ACC112 (cell line): Measurements from ENCODE around the gene GALNTL6.

Source experiments
- H2AFZ ChIP-seq: fragments of 200-600 bp; sonication (generic); one replicate; pipeline ENCODE4 v1.6.0; 2017; ENCODE audit warnings: antibody characterized with exemption, low read length; ENCODE audit not compliant: unreplicated experiment
- H3K27ac ChIP-seq: fragments of 200-600 bp; sonication (generic); 2 replicates; pipeline ENCODE4 v1.5.1; 2014; ENCODE audit warnings: low read depth, mild to moderate bottlenecking, antibody characterized with exemption, low read length, moderate library complexity
- H3K27me3 ChIP-seq: fragments of 200-600 bp; sonication (generic); 2 replicates; pipeline ENCODE4 v1.6.1; 2014; ENCODE audit warnings: mild to moderate bottlenecking, antibody characterized with exemption, low read length, moderate library complexity, mixed read lengths; ENCODE audit not compliant: insufficient read depth
- H3K36me3 ChIP-seq: fragments of 200-600 bp; sonication (generic); 2 replicates; pipeline ENCODE4 v1.6.1; 2016; ENCODE audit warnings: mild to moderate bottlenecking, antibody characterized with exemption, low read length, moderate library complexity, mixed read lengths; ENCODE audit not compliant: insufficient read depth
- H3K4me1 ChIP-seq: fragments of 200-600 bp; sonication (generic); one replicate; pipeline ENCODE4 v1.6.1; 2016; ENCODE audit warnings: low read length, mixed read lengths; ENCODE audit not compliant: insufficient read depth, unreplicated experiment, control insufficient read depth
- H3K4me3 ChIP-seq: fragments of 200-600 bp; sonication (generic); 2 replicates; pipeline ENCODE4 v1.5.1; 2014; ENCODE audit warnings: mild to moderate bottlenecking, low read depth, low read length
- H3K79me2 ChIP-seq: fragments of 200-600 bp; sonication (generic); one replicate; pipeline ENCODE4 v1.6.0; 2016; ENCODE audit warnings: low read length; ENCODE audit not compliant: control insufficient read depth, unreplicated experiment, insufficient read depth

GALNTL6 gene

GRCh38 chr4:172142281-172142741 is 329.1 kb downstream of the GALNTL6 start:
- H3K4me1 ChIP-seq: no peaks in the 10 kb centered on the region
- no peak overlapping the region for H2AFZ ChIP-seq
- H3K27ac ChIP-seq: no peak overlapping the region
- no peaks in the 10 kb centered on the region for H3K79me2 ChIP-seq
- no peak overlapping the region for H3K4me3 ChIP-seq
- H3K27me3 ChIP-seq: no peaks in the 10 kb centered on the region
- H3K36me3 ChIP-seq: no peaks in the 10 kb centered on the region

GRCh38 chr4:172143605-172144314 is 330.6 kb downstream of the GALNTL6 start:
- no peak overlapping the region for H2AFZ ChIP-seq

GRCh38 chr4:172147687-172148086 is 334.5 kb downstream of the GALNTL6 start:
- H3K4me3 ChIP-seq: no peak overlapping the region
- H2AFZ ChIP-seq: no peak overlapping the region
- H3K36me3 ChIP-seq: no peaks in the 10 kb centered on the region

More at GRCh38 chr4:172143605-172144314, 330.6 kb downstream of the GALNTL6 start:
- Histone ChIP-seq H3K27ac (no peak overlapping the region), H3K4me1 (no peaks in the 10 kb centered on the region), H3K4me3 (no peak overlapping the region), H3K27me3 (no peaks in the 10 kb centered on the region), H3K79me2 (no peaks in the 10 kb centered on the region), H3K36me3 (no peaks in the 10 kb centered on the region)

GRCh38 chr4:172149329-172149728 is 336.1 kb downstream of the GALNTL6 start:
- Histone ChIP-seq H3K27me3 (no peaks in the 10 kb centered on the region), H3K79me2 (no peaks in the 10 kb centered on the region), H3K36me3 (no peaks in the 10 kb centered on the region), H3K27ac (no peak overlapping the region), H2AFZ (no peak overlapping the region), H3K4me3 (no peak overlapping the region), H3K4me1 (no peaks in the 10 kb centered on the region)

More at GRCh38 chr4:172147687-172148086, 334.5 kb downstream of the GALNTL6 start:
- Histone ChIP-seq H3K27ac (no peak overlapping the region), H3K27me3 (no peaks in the 10 kb centered on the region), H3K4me1 (no peaks in the 10 kb centered on the region), H3K79me2 (no peaks in the 10 kb centered on the region)

- H3K36me3 ChIP-seq: no peaks in the 10 kb centered on the region
- H3K4me1 ChIP-seq: no peaks in the 10 kb centered on the region
- H3K4me3 ChIP-seq: no peak overlapping the region
- H3K79me2 ChIP-seq: no peaks in the 10 kb centered on the region
- H3K27ac ChIP-seq: no peak overlapping the region
- H2AFZ ChIP-seq: no peak overlapping the region
- H3K27me3 ChIP-seq: no peaks in the 10 kb centered on the region
Measured at GRCh38 chr4:172152284-172152683, 339.1 kb downstream of the GALNTL6 start.

GRCh38 chr4:172153719-172154118 is 340.5 kb downstream of the GALNTL6 start:
- Histone ChIP-seq H3K4me3 (no peak overlapping the region), H3K36me3 (no peaks in the 10 kb centered on the region), H3K4me1 (no peaks in the 10 kb centered on the region), H3K27ac (no peak overlapping the region), H3K79me2 (no peaks in the 10 kb centered on the region), H3K27me3 (no peaks in the 10 kb centered on the region), H2AFZ (no peak overlapping the region)

- Histone ChIP-seq H3K4me1 (no peaks in the 10 kb centered on the region), H3K27ac (no peak overlapping the region), H3K4me3 (no peak overlapping the region), H3K27me3 (no peaks in the 10 kb centered on the region), H2AFZ (no peak overlapping the region), H3K79me2 (no peaks in the 10 kb centered on the region), H3K36me3 (no peaks in the 10 kb centered on the region)
Measured at GRCh38 chr4:172155838-172156345, 342.7 kb downstream of the GALNTL6 start.

GRCh38 chr4:172157946-172158345 is 344.7 kb downstream of the GALNTL6 start:
- Histone ChIP-seq H2AFZ (no peak overlapping the region), H3K4me1 (no peaks in the 10 kb centered on the region), H3K27me3 (no peaks in the 10 kb centered on the region), H3K79me2 (no peaks in the 10 kb centered on the region), H3K4me3 (no peak overlapping the region), H3K36me3 (no peaks in the 10 kb centered on the region), H3K27ac (no peak overlapping the region)

- Histone ChIP-seq H3K4me1 (no peaks in the 10 kb centered on the region), H3K27ac (no peak overlapping the region), H3K36me3 (no peaks in the 10 kb centered on the region)
Measured at GRCh38 chr4:172163215-172163614, 350.0 kb downstream of the GALNTL6 start.

GRCh38 chr4:172168888-172169287 is 355.7 kb downstream of the GALNTL6 start:
- Histone ChIP-seq H3K4me3 (no peak overlapping the region), H2AFZ (no peak overlapping the region), H3K79me2 (no peaks in the 10 kb centered on the region), H3K36me3 (no peaks in the 10 kb centered on the region), H3K4me1 (no peaks in the 10 kb centered on the region), H3K27me3 (no peaks in the 10 kb centered on the region), H3K27ac (no peak overlapping the region)

More at GRCh38 chr4:172163215-172163614, 350.0 kb downstream of the GALNTL6 start:
- Histone ChIP-seq H2AFZ (no peak overlapping the region), H3K79me2 (no peaks in the 10 kb centered on the region), H3K27me3 (no peaks in the 10 kb centered on the region), H3K4me3 (no peak overlapping the region)

GRCh38 chr4:172169871-172170270 is 356.7 kb downstream of the GALNTL6 start:
- Histone ChIP-seq H3K27ac (no peak overlapping the region), H3K36me3 (no peaks in the 10 kb centered on the region), H3K27me3 (no peaks in the 10 kb centered on the region), H3K4me3 (no peak overlapping the region), H2AFZ (no peak overlapping the region), H3K4me1 (no peaks in the 10 kb centered on the region), H3K79me2 (no peaks in the 10 kb centered on the region)
